Kidney (tissue), 14 donors: ENCODE data around the gene XPOT. TPM values are rescaled to one million over a fixed set of nuclear protein-coding genes. Genes with fewer than 3 reads are reported as not detected.
A peak's percentile ranks its signal among the peaks of the same experiment; 100 is the strongest.

ENCODE experiments used
- DNase-seq, 5 donors: peaks; one replicate each; pipeline ENCODE4 v3.0.0-alpha.2; 2013 to 2020
- FAIRE-seq: peaks from 2 replicates; lab custom pipeline; 2012; peaks lifted over from hg19 to GRCh38; lab: Jason Lieb, UNC
- H3K27ac ChIP-seq, 2 donors: one replicate each; pipeline ENCODE4 v1.7.0; 2013; ENCODE audit warnings: low read depth in 2 of 2, low read length in 2 of 2, inconsistent platforms in 1 of 2
- H3K27me3 ChIP-seq: one replicate; pipeline ENCODE4 v1.7.1; 2013; ENCODE audit warnings: low read length, inconsistent platforms; ENCODE audit not compliant: control insufficient read depth, insufficient read depth
- H3K36me3 ChIP-seq, 3 donors: one replicate each; pipeline versions ENCODE4 v1.7.0 to v1.7.1; 2013; ENCODE audit warnings: low read length in 3 of 3, control low read depth in 1 of 3, inconsistent platforms in 1 of 3; ENCODE audit not compliant: insufficient read depth in 3 of 3, control insufficient read depth in 2 of 3
- H3K4me1 ChIP-seq, 3 donors: one replicate each; pipeline versions ENCODE4 v1.7.0 to v1.7.1; 2013; ENCODE audit warnings: low read length in 3 of 3, inconsistent platforms in 1 of 3, low read depth in 1 of 3; ENCODE audit not compliant: control insufficient read depth in 2 of 3, insufficient read depth in 2 of 3
- H3K4me3 ChIP-seq, 3 donors: one replicate each; pipeline versions ENCODE4 v1.7.0 to v1.8.1; 2013; ENCODE audit warnings: low read length in 3 of 3, control low read depth in 1 of 3, inconsistent platforms in 1 of 3
- H3K9ac ChIP-seq, 3 donors: one replicate each; pipeline versions ENCODE4 v1.7.0 to v1.7.1; 2013; ENCODE audit warnings: low read length in 3 of 3, control low read depth in 1 of 3, inconsistent platforms in 1 of 3
- H3K9me3 ChIP-seq, 3 donors: one replicate each; pipeline versions ENCODE4 v1.7.0 to v1.7.1; 2013; ENCODE audit warnings: low read length in 3 of 3, control low read depth in 1 of 3, inconsistent platforms in 1 of 3; ENCODE audit not compliant: control insufficient read depth in 2 of 3, insufficient read depth in 1 of 3
- CTCF ChIP-seq: IDR thresholded peaks from 3 replicates; pipeline ENCODE4 v1.5.1; 2012; ENCODE audit warnings: mild to moderate bottlenecking, moderate library complexity, borderline replicate concordance; ENCODE audit not compliant: insufficient read depth; ENCODE audit errors: extremely low read depth
- intact Hi-C: fragments of 100-400 bp; cut with DNase I; formaldehyde crosslinking; loops from one replicate; pipeline ENCODE4 v1.11.1; 2022
- polyA plus RNA-seq: library from polyadenylated mRNA; stranded (reverse); fragments of 350-450 nt; fragmentation: Illumina TruSeq; extraction: RNeasy Lipid Tissue Mini Kit (QIAGEN cat#74804); gene quantifications from one replicate; pipeline ENCODE4 v1.2.3, GENCODE V29; 2014; ENCODE audit warnings: low read depth, low replicate concordance; ENCODE audit not compliant: insufficient read depth
- total RNA-seq: library from RNA; stranded (reverse); fragmentation: NEBNext Ultra II Directional; extraction: Animal tissue kit (Norgen Biotek cat#: 25700); gene quantifications from one replicate; pipeline ENCODE4 v1.2.1, GENCODE V29; 2021
- donor health status: control.
- donor health status: control.
- donor health status: control.
- donor health status: control.
- donor health status: control.
- donor health status: DM: yes; HTN: yes; CAD: no.
- donor health status: Normal renal cell carcinoma (clear cell type).

XPOT gene
- total and polyA plus RNA-seq, 2 donors from 2014 or later: 12.0 to 55.0 TPM

GRCh38 chr12:64392221-64392620 is 12.0 kb upstream of the XPOT start:
- H3K27me3 ChIP-seq: no peaks in the 10 kb centered on the region
- FAIRE-seq (no peak), DNase-seq (peak in 2 of 5 donors; percentile 56 to 62)
- H3K36me3 ChIP-seq: no peaks in the 10 kb centered on the region
- H3K4me3 ChIP-seq: no peak overlapping the region
- TF ChIP-seq CTCF: peak; percentile 6
- H3K27ac ChIP-seq: no peak overlapping the region
- no peaks in the 10 kb centered on the region for H3K9me3 ChIP-seq
- H3K4me1 ChIP-seq: peaks cover 0 to 2% (median 0%) of the 10 kb centered on the region in 3 donors
- no peak overlapping the region for H3K9ac ChIP-seq
- intact Hi-C loops: no loop called here

GRCh38 chr12:64395739-64396138 is 8.5 kb upstream of the XPOT start:
- Histone ChIP-seq H3K36me3 (no peaks in the 10 kb centered on the region), H3K4me3 (no peak overlapping the region), H3K9ac (no peak overlapping the region), H3K27ac (no peak overlapping the region), H3K27me3 (no peaks in the 10 kb centered on the region), H3K9me3 (no peaks in the 10 kb centered on the region), H3K4me1 (no peaks in the 10 kb centered on the region)
- no peak for TF ChIP-seq CTCF
- DNase-seq (peak in 1 of 5 donors; percentile 42), FAIRE-seq (no peak)
- intact Hi-C loops: no loop called here

- H3K9ac ChIP-seq: no peak overlapping the region
- DNase-seq: no peak
- H3K27me3 ChIP-seq: no peaks in the 10 kb centered on the region
- H3K27ac ChIP-seq: no peak overlapping the region
- H3K4me3 ChIP-seq: no peak overlapping the region
- H3K36me3 ChIP-seq: no peaks in the 10 kb centered on the region
- no peak for FAIRE-seq
- intact Hi-C loops: no loop called here
- H3K9me3 ChIP-seq: no peaks in the 10 kb centered on the region
- no peak for TF ChIP-seq CTCF
- H3K4me1 ChIP-seq: no peaks in the 10 kb centered on the region
These were observed 4.2 kb upstream of the XPOT start for GRCh38 chr12:64400041-64400440.

GRCh38 chr12:64402181-64402580 is 2.0 kb upstream of the XPOT start:
- Histone ChIP-seq H3K4me1 (peaks cover 0 to 2% (median 0%) of the 10 kb centered on the region in 3 donors), H3K27me3 (no peaks in the 10 kb centered on the region), H3K9me3 (no peaks in the 10 kb centered on the region), H3K36me3 (no peaks in the 10 kb centered on the region), H3K9ac (no peak overlapping the region), H3K4me3 (no peak overlapping the region), H3K27ac (no peak overlapping the region)
- FAIRE-seq (no peak), DNase-seq (no peak)
- intact Hi-C loops: no loop called here
- TF ChIP-seq CTCF: no peak
